ENCODE results near the gene TMEM234. TPM values are rescaled to one million over a fixed set of nuclear protein-coding genes. Genes with fewer than 3 reads are reported as not detected.

TMEM234 gene
- total and polyA plus RNA-seq, 2 of the 13 experiments (the other 11 are each of a cell fraction or from before 2014, with no cell fraction given) = 6.1 to 9.0 TPM

DNA sequence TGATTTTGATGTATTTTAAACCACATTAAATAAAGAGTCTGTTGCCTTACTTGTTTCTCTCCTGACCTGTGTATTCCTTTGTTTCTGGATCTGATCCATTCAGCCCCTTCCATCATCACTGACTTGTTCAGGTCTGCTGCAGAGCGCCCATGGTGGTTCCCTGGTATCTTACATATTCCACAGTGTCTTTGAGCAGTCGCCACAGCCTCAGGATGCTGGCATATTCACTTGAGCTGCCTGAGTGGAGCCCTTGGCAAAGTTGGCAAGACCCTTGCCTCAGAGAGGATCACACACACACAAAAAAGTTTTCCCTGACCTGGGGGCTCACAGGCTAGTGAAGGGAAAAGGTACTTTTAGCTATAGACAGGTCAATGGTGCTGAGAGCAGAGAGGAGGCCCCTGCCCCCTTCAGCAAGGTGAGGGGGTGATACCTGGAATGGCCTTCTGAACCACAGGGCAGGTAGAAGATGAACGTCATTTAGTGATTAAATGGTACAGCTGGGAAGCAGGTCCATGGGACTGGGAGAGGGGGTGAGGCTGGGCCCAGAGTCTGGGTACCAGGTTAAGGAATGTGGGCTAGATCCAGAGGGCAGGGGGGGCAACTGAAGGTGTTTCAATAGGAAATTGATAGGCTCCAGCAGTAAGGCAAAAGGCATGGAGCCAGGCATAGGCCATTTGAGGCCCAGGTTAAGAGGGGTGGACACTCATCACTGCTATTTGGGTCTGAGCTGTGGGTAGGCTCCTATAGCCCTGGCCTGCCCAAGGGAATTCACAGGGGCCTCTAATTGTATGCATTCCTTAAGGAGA, 23.7 kb downstream of the TMEM234 start:
- ChIA-PET CTCF (ENCODE audit: low intra/inter-chr PET ratio, low total read pairs) (no interaction called here), POLR2A (interaction anchor here (1.9 to 4.8 kb wide), 2 partner anchors 19 to 57 kb away, joined by 5 to 38 read pairs; partner anchors contain the start of gene TXLNA)
- intact Hi-C loops (cut with micrococcal nuclease; ENCODE audit: unreplicated experiment) = no loop called here
- Histone ChIP-seq H3K79me2 (ENCODE audit: insufficient read depth, low read length) (no peaks in the 10 kb centered on the region), H3K4me2 (ENCODE audit: low read depth, low read length) (no peak overlapping the region), H2AFZ (ENCODE audit: low read length) (no peak overlapping the region), H3K27me3 (ENCODE audit: control insufficient read depth in 1 of 2, insufficient read depth in 2 of 2, low read length in 2 of 2) (no peaks in the 10 kb centered on the region), H3K4me3 (replicated peaks in 1 of 3; ENCODE audit: insufficient read depth in 1 of 3, low read depth in 2 of 3, low read length in 3 of 3) (no peak overlapping the region), H3K4me1 (ENCODE audit: insufficient read depth, low read length) (peaks cover 20% of the 10 kb centered on the region), H3K9ac (ENCODE audit: insufficient read depth, low read depth, low read length) (no peak overlapping the region), H3K36me3 (replicated peaks in 1 of 2; ENCODE audit: control insufficient read depth in 1 of 2, insufficient read depth in 2 of 2, low read length in 2 of 2) (peaks cover 24 to 38% of the 10 kb centered on the region in 2 experiments), H4K20me1 (ENCODE audit: insufficient read depth, low read length) (no peaks in the 10 kb centered on the region), H3K9me3 (ENCODE audit: low read length) (no peaks in the 10 kb centered on the region), H3K27ac (ENCODE audit: extremely low read length, insufficient read depth, low read length) (no peak overlapping the region)
- in situ Hi-C loops (cut with HindIII; ENCODE audit: extremely low pct_ligation_motif_present, low pct_unique_long_range_greater_than_20kb) = no loop called here
- FAIRE-seq (no peak), DNase-seq (ENCODE audit: low spot score) (no peak), ATAC-seq (no peak)
- 87% methylated on average over 3 of the region's 3 CpGs for WGBS (ENCODE audit: low lambda C conversion rate)
- BruUV-seq (replicated peaks) = no TSS peak
- no peak for TF ChIP-seq ZNF879 (CRISPR knock-in tag; IDR thresholded peaks at IDR 0.05)
- peak; percentile 12 to 17; a peak in 1 of 4 replicates for TF ChIP-seq POLR2A (IDR thresholded peaks at IDR 0.05; ENCODE audit: insufficient read depth in 1 of 2, low read depth in 2 of 2, low read length in 2 of 2)
- TF ChIP-seq IKZF1 (IDR thresholded peaks at IDR 0.05) = no peak
- no peak for TF ChIP-seq TRAFD1 (CRISPR knock-in tag; IDR thresholded peaks at IDR 0.05; ENCODE audit: borderline replicate concordance)
- no peak for TF ChIP-seq FUBP1 (CRISPR knock-in tag; IDR thresholded peaks at IDR 0.05; ENCODE audit: borderline replicate concordance)
- TF ChIP-seq ZNF205 (CRISPR knock-in tag; IDR thresholded peaks at IDR 0.05) = no peak
- peak; percentile 63; the same call in 1 of the 2 replicates for TF ChIP-seq POLR2G (IDR thresholded peaks at IDR 0.05; ENCODE audit: low read depth, low read length)
- TF ChIP-seq SALL1 (CRISPR knock-in tag; IDR thresholded peaks at IDR 0.05) = no peak
- no peak for TF ChIP-seq SNAI1 (CRISPR knock-in tag; IDR thresholded peaks at IDR 0.05; ENCODE audit: borderline replicate concordance)
- TF ChIP-seq ZNF576 (CRISPR knock-in tag; IDR thresholded peaks at IDR 0.05) = no peak
- TF ChIP-seq ZNF496 (CRISPR knock-in tag; IDR thresholded peaks at IDR 0.05; ENCODE audit: insufficient replicate concordance) = no peak
- TF ChIP-seq YEATS4 (CRISPR knock-in tag; IDR thresholded peaks at IDR 0.05; ENCODE audit: borderline replicate concordance) = no peak
- no peak for TF ChIP-seq GATA4 (IDR thresholded peaks at IDR 0.05; ENCODE audit: borderline replicate concordance, low read depth)
- 0 out of 2 replicates have a peak, but pooled peaks have one; percentile 23 for TF ChIP-seq ZNF710 (CRISPR knock-in tag; IDR thresholded peaks at IDR 0.05; ENCODE audit: borderline replicate concordance)
- no peak for TF ChIP-seq MAFG (CRISPR knock-in tag; IDR thresholded peaks at IDR 0.05)
- no peak for TF ChIP-seq ZNF280B (CRISPR knock-in tag; IDR thresholded peaks at IDR 0.05; ENCODE audit: borderline replicate concordance)
- TF ChIP-seq ZNF629 (CRISPR knock-in tag; conservative IDR thresholded peaks at IDR 0.05) = no peak
